GM19397 (cell line): ENCODE results near the gene CWF19L2.
"Not testable (repeated sequence)": the region's sequence is repeated elsewhere in the genome, so short reads cannot be mapped to it uniquely, and the experiment has no call there.

Experiments used
- ATAC-seq: cut with Tn5 transposase; IDR thresholded peaks from one replicate; pipeline ENCODE4 v1.9.1; 2021; ENCODE audit warnings: mild to moderate bottlenecking, moderate library complexity; ENCODE audit not compliant: unreplicated experiment

The CWF19L2 gene

DNA sequence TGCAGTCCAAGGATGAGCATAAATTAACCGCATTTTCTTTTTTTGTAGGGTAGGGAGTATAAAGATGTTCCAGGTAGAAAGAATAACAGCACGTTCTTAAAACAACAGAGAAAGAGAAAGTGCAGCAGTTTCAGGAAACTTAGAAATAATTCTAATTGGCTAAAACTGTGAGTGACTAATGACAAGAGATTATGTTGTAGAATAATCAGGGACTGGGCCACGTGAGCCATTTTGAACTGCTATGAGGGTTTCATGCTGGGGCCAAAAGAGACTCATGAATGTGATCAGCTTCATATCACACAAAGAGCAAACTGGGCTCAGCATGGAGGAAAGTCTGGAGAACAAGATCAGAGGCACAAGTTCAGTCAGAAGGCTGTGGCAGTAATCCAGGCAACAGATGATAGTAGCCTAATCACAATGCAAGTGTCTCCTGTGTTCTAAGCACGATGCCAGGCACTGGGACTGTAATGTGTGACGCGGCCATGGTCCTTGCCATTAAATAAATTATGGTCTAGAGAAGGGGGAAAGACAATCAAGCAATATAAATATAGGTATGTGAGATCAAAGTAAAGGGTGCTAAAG lies 17.9 kb downstream of the CWF19L2 start:
- no peak for ATAC-seq

DNA sequence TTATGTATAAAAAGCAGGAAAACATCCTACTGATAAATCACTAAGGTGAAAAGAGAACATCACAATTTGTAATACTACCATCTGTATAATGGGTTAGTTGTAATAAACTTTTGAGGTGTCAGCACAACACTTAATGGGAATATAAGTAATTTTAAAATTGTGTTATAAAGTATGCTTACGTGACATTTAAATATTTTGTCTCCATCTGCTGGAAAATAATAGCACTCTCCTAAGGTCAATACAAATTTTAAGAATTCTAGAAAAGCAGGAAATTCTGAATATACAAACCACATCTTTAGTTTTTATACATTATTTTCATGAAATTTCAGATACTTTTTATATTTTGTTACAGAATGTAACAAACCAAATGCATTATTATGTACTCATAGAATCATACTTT lies 19.5 kb downstream of the CWF19L2 start:
- no peak for ATAC-seq

DNA sequence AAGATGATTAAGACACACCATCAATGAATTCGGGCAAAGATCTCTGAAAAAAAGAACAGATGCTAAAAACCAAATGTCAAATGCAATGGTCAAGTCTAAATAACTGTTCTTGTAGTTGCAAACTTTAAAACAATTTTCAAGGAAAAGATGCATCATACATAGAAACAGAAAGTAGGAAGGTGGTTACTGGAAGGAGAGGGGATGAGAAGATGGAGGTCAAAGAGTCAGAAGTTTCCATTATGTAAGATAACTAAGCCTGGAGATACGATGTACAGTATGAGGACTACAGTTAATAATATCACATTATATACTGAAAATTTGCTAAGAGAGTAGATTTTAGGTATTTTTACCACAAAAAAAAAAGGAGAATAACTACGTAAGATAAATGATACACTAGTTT lies 27.1 kb downstream of the CWF19L2 start:
- no peak for ATAC-seq

DNA sequence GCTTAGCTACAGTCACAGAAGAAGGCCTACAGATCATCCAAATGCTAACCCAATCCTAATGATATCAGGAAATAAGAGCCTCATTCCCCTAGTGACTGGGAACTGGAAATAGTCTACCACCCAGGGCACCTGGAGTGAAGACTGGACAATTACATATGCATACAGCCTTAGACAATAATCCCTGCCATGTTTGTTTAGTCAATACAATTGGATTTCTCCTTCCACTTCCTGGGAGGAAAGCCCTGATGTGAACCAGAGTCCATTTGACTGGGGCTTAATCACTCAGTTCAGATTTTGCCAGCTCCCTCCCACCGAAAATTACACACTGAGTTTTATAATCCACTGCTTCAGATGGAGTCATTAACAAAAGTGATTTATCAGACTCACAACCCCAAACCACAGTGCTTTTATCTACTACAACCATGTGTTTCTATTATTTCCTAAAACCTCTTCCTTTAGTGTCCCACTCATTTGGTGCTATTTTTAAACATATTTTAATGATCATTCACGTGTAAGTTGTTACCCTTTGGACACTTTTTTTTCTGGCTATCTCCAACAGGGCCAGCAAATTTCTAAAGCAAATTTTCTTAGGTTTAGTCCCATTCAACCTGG lies 29.9 kb downstream of the CWF19L2 start:
- no peak for ATAC-seq

DNA sequence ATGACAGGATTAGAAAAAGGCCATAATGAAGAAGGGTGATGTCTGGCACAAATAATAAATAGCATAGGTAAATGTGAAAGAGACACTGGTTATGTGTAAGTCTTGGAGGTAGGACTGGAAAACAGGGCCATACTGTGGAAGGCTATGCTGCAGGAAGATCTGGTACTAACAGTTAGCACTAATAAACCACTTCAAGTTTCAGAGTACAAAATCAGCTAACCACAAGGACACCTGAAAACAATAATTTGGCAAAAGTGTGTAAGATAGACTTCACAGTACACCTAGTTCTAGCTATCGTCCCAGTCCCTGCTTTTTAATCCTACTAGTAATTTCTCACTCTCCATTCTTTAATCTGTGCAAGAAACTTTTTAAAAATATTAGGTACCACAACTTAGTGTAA lies 44.3 kb downstream of the CWF19L2 start:
- ATAC-seq, result no peak

DNA sequence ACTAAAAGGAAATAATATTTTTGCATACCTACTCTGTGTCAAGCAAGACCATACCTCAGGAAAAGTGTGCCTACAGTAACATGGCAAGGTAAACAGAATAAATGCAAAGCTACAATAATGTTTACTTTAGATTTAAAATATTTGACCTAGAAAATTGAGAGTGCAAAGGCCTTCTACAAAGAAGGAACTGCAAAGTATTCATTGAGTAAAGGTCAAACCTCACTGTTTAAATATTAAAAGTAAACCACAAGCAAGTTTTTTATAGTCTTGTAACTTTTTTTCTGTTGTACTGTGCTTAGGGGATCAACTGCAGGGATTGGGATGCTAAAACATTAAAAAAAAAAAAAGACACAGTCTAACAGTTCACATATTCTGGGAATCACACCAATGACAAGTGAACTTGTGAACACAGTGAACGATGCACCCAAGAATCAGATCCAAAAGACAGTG lies 48.8 kb downstream of the CWF19L2 start:
- ATAC-seq, result no peak

DNA sequence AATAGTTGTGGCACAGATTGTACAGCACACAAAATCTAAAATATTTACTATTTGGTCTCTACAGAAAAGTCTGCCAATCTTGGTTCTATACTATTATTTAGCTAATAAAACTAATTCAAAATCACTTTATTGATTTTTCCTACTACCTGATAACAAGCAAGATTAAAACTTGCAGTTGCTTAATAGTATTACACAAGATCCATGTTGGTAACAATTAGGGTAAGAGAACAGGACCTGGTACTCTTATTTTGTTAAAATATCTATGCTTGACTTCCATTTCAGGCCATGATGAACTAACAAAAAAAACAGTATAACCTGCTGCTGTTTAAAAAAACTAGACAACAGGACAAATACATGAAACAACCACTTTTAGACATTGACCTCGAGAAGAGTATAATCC lies 52.4 kb downstream of the CWF19L2 start:
- no peak for ATAC-seq

DNA sequence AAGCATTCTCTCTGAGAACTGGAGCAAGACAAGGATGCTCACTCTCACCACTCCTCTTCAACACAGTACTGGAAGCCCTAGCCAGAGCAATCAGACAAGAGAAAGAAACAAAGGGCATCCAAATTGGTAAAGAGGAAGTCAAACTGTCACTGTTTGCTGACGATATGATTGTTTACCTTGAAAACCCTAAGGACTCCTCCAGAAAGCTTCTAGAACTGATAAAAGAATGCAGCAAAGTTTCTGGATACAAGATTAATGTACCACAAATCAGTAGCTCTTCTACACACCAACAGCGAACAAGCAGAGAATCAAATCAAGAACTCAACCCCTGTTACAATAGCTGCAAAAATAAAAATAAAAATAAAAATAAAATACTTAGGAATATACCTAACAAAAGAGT lies 56.5 kb downstream of the CWF19L2 start:
- not testable (repeated sequence) for ATAC-seq

DNA sequence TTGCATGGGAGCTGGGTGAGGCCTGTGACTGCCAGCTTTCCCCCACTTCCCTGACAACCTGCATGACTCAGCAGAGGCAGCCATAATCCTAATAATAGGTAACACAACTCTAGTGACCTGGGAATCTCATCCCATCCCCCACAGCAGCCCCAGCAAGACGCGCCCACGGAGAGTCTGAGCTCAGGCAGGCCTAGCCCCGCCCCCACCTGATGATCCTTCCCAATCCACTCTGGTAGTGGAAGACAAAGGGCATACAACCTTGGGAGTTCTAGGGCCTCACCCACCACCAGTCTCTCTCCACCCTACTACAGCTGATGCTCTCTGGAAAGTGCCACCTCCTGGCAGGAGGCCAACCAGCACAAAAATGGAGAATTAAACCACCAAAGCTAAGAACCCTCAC lies 60.3 kb downstream of the CWF19L2 start:
- ATAC-seq, result no peak

DNA sequence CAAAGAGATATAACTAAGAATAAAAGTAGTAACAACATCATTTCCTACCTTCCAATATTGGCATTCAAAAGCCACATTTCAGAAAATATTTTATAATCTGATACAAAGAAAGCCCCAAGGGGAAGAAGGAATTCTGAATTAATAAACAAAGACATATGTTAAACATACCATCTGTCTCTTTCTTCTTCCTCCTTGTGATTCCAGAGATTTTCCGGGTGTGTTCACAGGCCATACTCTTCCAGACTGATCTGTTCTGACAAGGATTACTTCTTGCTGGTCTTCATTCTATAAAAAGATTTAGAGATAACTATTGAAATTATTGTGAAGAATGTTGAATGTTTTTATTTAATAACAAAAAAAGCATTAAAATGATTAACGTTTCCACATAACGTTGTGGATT lies 65.0 kb downstream of the CWF19L2 start:
- no peak for ATAC-seq

DNA sequence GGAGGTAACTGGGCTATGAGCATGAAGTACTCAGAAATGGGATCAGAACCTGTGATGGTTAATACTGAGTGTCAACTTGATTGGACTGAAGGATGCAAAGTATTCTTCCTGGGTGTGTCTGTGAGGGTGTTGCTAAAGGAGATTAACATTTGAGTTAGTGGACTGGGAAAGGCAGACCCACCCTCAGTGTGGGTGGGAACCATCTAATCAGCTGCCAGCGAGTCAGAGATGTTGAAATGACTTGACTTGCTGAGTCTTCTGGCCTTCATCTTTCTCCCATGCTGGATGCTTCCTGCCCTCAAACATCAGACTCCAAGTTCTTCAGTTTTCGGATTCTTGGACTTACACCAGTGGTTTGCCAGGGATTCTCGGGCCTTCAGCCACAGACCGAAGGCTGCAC lies 66.9 kb downstream of the CWF19L2 start:
- ATAC-seq, result not testable (repeated sequence)

DNA sequence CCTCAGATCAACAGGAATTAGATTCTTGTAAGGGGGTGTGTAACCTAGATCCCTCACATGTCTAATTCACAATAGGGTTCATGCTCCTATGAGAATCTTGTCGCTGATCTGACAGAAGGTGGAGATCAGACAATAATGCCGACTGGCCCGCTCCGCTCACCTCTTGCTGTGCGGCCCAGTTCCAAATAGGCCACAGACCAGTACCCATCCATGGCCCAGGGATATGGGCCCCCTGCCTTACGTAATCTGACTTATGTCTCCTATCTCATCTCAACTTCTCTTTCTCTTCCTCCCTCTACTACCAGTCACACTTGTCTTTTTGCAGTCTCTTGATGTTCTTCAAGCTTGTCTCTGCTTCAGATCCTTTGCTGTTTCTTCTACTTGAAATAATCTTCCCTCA lies 70.0 kb downstream of the CWF19L2 start:
- no peak for ATAC-seq

DNA sequence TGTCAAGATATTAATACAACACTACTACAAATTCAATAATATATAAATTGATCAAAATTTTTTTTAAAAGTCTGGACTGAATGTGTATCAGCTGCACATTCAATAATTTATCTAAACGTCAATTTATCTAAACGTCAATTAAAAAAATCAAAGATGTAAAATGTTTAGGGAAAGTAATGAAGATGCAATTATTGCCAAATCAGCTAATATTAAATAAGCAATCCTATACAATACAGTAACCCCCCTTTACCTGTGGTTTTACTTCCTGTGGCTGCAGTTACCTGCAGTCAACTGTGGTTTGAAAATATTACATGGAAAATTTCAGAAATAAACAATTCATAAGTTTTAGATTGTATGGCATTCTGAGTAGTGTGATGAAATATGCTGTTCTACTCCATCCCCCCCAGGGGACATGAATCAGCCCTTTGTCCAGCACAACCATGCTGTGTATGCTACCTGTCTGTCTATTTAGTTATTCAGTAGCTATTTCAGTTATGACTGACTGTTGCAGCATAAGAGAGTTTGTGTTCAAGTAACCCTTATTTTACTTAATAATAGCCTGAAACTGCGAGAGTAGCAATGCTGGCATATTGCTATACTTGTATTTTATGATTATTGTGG lies 72.2 kb downstream of the CWF19L2 start:
- ATAC-seq, result no peak

DNA sequence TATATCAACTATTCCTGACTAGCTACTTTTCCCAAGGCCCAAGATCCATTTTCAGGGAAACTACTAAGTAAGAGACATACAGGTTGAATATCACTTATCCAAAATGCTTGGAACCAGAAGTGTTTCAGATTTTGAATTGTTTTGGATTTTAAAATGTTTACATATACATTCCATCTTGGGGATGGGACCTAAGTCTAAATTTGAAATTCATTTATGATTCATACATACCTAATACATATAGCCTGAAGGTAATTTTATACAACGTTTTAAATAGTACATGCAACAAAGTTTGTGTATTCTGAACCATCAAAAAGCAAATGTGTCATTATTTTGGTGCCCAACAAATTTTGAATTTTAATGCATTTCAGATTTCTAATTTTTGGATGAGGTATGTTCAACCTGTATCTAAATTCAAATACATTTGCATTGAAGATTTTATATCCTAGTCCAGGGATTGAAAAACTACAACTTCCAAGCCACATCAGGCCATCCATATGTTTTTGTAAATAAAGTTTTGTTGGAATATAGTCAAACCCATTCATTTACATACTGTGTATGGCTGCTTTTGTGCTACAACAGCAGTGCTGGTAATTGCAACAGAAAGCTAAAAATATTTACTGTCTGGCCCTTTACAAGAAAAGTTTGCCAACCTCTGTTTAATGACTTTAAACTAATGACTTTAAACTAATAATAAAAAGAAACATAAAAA lies 73.3 kb downstream of the CWF19L2 start:
- no peak for ATAC-seq

DNA sequence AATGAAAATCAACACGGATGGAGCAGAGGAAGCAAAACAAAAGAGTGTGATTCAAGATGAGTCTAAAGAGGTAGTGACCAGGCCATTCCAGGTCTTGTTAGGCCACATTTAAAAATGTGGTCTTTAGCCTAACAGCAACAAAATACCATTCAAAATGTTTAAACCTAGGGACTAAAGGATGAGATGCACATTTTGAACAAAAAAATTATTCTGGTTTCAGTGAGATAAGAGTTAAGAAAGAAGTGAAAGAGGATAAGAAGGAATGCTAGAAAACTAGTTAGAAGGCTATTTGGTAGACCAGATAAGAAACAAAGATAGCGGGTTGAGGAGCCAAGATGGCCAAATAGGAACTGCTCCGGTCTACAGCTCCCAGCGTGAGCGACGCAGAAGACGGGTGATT lies 85.2 kb downstream of the CWF19L2 start:
- ATAC-seq, result no peak

DNA sequence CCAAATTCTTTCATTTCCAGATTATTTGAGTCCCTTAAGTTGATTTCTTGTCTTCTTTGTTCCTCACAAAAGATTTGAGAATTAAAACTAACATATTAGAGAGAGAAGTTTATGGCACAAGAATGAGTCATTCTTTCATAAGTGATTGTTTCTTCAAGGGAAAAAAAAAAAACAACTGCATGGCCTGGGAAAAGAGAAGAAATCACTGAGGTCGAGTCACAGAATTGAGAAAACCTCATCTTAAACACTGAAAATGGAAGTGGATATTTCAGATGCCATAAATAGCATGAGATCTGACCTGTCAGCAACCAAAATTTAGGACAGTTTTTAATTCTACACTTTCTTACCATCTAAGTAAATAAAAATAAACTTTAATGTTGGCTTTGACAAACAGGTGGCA lies 87.2 kb downstream of the CWF19L2 start:
- no peak for ATAC-seq

DNA sequence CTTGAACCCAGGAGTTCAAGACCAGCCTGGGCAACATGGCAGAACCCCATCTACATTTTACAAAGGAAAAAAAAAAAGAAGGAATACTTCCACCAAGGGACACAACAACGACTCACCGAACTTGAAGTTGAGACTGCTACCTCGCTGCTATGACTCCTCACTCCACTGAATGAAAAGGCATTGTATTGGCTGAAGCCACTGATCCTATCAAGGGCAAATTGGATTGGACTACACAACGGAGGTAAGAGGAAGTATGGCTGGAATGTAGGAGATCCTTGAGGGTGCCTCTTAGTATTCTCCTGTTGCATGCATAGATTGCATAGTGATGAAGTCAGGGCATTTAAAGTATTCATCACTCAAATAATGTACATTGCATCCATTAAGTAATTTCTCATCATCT lies 97.9 kb downstream of the CWF19L2 start:
- ATAC-seq, result no peak

DNA sequence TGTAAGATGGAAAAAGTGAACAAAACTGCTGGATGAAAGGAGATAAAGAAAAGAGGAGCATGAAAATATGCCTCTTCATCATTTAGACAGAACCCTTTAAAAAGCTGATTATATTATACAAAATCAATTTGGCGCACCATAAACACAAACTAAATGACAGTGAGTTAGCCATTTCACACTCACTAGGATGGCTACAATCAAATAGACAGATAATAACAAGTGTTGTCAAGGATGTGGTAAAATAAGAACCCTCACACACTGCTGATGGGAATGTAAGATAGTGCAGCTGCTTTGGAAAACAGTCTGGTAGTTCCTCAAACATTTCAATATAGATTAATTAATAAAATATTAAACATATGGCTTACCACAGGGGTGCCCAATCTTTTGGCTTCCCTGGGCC lies 99.7 kb downstream of the CWF19L2 start:
- ATAC-seq, result no peak

DNA sequence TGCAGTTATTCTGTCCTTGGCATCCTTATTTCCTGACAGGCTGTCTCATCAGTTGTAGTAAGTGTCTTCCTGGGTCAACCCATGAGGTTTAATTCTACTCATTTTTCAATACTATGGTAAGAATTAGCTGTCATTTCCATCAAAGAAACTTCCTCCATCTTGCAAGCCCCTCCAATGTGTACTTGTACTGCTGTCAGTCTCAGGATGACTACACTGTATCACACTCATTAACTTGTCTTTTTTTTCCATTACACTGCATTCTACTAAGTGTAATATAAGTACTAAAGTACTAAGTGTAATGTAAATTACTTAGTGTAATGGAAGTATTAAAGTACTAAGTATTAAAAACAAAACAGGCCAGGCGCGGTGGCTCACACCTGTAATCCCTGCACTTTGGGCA lies 102.8 kb downstream of the CWF19L2 start:
- no peak for ATAC-seq

DNA sequence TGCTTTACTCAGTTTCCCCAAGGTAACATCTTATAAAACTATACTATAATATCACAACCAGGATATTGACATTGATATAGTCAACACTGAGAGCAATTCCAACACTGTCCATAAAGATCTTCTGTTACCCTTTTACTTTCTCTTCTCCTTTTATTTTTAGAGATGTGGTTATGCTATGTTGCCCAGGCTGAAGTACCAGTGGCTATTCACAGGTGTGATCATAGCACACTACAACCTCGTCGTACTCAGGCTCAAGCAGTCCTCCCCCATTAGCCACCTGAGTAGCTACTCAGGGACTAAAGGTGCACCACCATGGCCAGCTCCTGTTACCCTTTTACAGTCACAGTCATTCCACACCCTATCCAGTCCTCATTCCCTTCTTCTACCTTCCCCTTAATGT lies 119.7 kb downstream of the CWF19L2 start:
- ATAC-seq, result peak; percentile 63

DNA sequence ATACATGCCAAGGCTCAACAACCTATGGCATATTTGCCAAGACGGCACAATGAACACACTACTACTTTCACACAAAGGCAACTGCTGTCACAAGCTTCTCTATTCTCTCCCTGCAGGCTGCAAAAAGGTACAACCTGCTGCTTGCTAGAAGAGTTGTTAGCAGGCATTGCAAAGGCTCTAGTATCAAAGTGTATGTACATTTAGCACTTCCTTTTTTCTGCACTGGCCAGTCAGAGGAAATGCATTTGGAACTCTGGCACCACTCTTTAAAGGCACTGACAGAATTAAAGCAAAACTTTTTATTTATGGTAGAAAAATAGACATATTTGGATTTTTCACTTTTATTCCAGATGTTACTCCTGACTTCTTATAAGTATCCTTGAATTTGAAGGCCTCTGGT lies 125.9 kb downstream of the CWF19L2 start:
- no peak for ATAC-seq

DNA sequence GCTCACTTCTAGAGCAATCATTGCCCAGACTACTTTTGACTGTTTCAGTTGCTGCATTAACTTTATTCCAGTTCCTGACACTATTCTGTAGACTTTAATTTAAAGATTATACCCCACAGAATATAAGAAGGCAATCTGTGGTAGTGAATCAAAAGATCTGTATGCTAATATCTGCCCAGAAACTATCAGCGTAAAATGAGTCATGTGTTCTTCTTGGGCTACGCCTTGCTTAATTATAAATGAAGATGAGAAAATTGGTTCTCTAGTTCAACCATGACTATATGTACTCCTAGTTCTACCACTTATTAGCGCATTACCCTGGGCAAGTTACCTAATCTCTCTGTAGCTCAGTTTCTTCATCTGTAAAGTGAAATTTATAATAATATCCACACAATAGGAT lies 128.5 kb downstream of the CWF19L2 start:
- no peak for ATAC-seq
